ENCODE measurements around the gene BAD.
"Not testable (repeated sequence)": the region's sequence is repeated elsewhere in the genome, so short reads cannot be mapped to it uniquely, and the experiment has no call there.

Gene BAD

GRCh38 chr11:64315667-64316526 lies 31.4 kb upstream of the BAD start:
- in situ Hi-C loops (cut with HindIII; ENCODE audit: low sequenced_read_pairs): not testable (repeated sequence)

- in situ Hi-C loops (cut with HindIII; ENCODE audit: low sequenced_read_pairs): no loop called here
Observed at GRCh38 chr11:64314805-64315561, 30.5 kb upstream of the BAD start.

- in situ Hi-C loops (cut with HindIII; ENCODE audit: low sequenced_read_pairs): no loop called here
Observed at GRCh38 chr11:64314146-64314804, 29.8 kb upstream of the BAD start.

GRCh38 chr11:64313491-64314145 lies 29.2 kb upstream of the BAD start:
- in situ Hi-C loops (cut with HindIII; ENCODE audit: low sequenced_read_pairs): no loop called here

- in situ Hi-C loops (cut with HindIII; ENCODE audit: low sequenced_read_pairs): no loop called here
Observed at GRCh38 chr11:64312947-64313346, 28.5 kb upstream of the BAD start.

- in situ Hi-C loops (cut with HindIII; ENCODE audit: low sequenced_read_pairs): not testable (repeated sequence)
Observed at GRCh38 chr11:64307795-64308194, 23.3 kb upstream of the BAD start.

- in situ Hi-C loops (cut with HindIII; ENCODE audit: low sequenced_read_pairs): no loop called here
Observed at GRCh38 chr11:64306876-64307622, 22.6 kb upstream of the BAD start.

- in situ Hi-C loops (cut with HindIII; ENCODE audit: low sequenced_read_pairs): no loop called here
Observed at GRCh38 chr11:64306563-64306875, 22.1 kb upstream of the BAD start.

GRCh38 chr11:64305691-64306562 lies 21.5 kb upstream of the BAD start:
- in situ Hi-C loops (cut with HindIII; ENCODE audit: low sequenced_read_pairs): no loop called here

- in situ Hi-C loops (cut with HindIII; ENCODE audit: low sequenced_read_pairs): no loop called here
Observed at GRCh38 chr11:64305075-64305690, 20.7 kb upstream of the BAD start, which contains the start of gene ESRRA. Gene ESRRA (plus strand): TSS chr11:64305524. CDS start chr11:64307180, 1,656 bp downstream.

- in situ Hi-C loops (cut with HindIII; ENCODE audit: low sequenced_read_pairs): no loop called here
Observed at GRCh38 chr11:64304316-64305072, 20.0 kb upstream of the BAD start.

- in situ Hi-C loops (cut with HindIII; ENCODE audit: low sequenced_read_pairs): no loop called here
Observed at GRCh38 chr11:64304032-64304315, 19.5 kb upstream of the BAD start.

GRCh38 chr11:64303109-64304031 lies 18.9 kb upstream of the BAD start:
- in situ Hi-C loops (cut with HindIII; ENCODE audit: low sequenced_read_pairs): no loop called here

- in situ Hi-C loops (cut with HindIII; ENCODE audit: low sequenced_read_pairs): no loop called here
Observed at GRCh38 chr11:64299847-64300648, 15.6 kb upstream of the BAD start, which contains the start of gene CATSPERZ. Gene CATSPERZ (plus strand): TSS chr11:64300358. CDS start chr11:64300411, 53 bp downstream.

- in situ Hi-C loops (cut with HindIII; ENCODE audit: low sequenced_read_pairs): no loop called here
Observed at GRCh38 chr11:64298966-64299846, 14.7 kb upstream of the BAD start.

All from DLD1 (cell line).